OCI-LY3 (cell line): Measurements from ENCODE around the gene SLC24A4.

Experiments
- CTCF ChIP-seq: fragments of 200-600, 300-600 bp; sonication (generic); IDR thresholded peaks from 2 replicates; pipeline ENCODE4 v1.5.1; 2014; ENCODE audit warnings: antibody characterized with exemption, low read length, low read depth
- EZH2phosphoT487 ChIP-seq: fragments of 200-600 bp; shearing (Covaris generic); IDR thresholded peaks from 2 replicates; pipeline ENCODE4 v1.6.1; 2018; ENCODE audit warnings: antibody characterized with exemption, mixed run types, low read depth

GRCh38 chr14:92285311-92285710, 37.7 kb upstream of the SLC24A4 start:
- TF ChIP-seq CTCF (no peak), EZH2phosphoT487 (no peak)
